NAMALWA (cell line): ENCODE measurements around the gene CDH13.

Experiments
- DNase-seq: peaks from one replicate; pipeline ENCODE4 v3.0.0-alpha.2; 2015; ENCODE audit warnings: low spot score

The CDH13 gene

GRCh38 chr16:83725313-83725712 lies 1098.5 kb downstream of the CDH13 start:
- DNase-seq, result no peak

DNA sequence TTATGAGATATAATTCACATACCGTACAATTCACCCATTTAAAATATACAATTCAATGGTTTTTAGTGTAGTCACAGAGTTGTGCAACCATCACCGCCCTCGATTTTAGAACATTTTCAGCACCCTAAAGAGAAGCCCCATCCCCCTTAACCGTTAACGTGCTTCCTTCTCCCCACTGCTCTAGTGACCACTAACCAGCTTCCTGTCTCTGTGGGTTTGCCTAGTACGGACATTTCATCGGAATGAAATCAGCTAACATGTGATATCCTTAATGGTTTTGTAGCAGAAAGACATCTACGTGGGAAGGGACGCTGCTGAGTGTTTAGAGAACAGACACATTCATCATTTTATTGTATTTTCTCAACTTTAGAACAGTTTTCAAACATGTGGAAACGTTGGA lies 1100.2 kb downstream of the CDH13 start:
- no peak for DNase-seq

DNA sequence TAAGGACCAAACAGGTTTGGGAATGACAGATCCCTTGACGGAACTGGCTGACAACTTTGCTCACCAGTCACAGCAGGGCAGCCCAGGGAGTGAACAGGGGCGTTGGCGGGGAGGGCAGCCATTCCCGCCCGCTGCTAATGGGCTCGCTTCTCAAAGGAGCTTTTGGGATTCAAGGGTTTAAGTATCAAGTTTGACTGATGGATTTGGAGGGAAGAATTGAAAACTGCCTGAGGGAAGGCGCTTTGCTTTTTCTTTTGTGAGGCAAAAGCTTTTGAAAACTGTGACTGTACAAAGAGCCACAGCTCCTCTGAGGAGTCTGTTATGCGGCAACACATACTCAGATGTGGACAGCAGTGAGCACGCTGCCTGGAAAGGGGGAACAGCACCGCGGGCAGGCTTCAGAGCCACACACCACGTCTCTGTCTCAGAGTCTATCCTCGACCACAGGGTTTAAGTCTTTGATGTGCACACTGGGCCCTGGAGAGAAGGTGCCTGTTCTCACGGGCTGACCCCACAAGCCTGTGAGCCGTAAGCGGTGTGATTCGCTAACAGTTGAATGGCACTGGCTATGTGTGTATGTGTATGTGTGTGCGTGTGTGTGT lies 1101.1 kb downstream of the CDH13 start:
- no peak for DNase-seq

DNA sequence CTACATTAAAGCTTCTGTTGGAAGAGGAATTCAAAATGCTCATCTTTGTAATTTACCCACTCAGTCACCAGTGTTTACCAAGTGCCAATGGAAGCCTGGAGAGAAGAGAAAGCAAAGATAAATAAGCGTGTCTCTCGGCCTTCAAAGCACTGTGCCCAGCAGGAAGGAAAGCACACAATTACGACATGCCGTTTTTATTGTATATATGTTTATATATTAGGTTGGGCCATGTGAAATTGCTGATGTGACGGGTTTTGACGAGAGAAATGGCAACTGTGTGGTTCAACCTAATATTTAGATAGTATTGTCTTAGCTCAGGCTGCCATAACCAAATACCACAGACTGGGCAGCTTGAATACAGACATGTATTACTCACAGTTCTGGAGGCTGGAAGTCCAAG lies 1101.7 kb downstream of the CDH13 start:
- no peak for DNase-seq

DNA sequence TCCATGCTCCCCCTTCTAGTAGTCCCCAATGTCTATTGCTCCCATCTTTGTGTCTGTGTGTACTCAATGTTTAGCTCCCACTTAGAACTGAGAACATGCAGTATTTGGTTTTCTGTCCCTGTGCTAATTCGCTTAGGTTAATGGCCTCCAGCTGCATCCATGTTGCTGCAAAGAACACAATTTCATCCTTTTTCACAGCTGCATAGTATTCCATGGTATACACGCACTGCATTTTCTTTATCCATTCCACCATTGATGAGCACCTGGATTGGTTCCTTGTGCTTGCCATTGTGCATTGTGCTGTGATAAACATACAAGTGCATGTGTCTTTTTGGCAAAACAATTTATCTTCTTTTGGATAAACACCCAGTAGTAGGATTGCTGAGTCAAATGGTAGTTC lies 1104.0 kb downstream of the CDH13 start:
- no peak for DNase-seq

- DNase-seq, result no peak
Measured at GRCh38 chr16:83732536-83732935, 1105.8 kb downstream of the CDH13 start.

DNA sequence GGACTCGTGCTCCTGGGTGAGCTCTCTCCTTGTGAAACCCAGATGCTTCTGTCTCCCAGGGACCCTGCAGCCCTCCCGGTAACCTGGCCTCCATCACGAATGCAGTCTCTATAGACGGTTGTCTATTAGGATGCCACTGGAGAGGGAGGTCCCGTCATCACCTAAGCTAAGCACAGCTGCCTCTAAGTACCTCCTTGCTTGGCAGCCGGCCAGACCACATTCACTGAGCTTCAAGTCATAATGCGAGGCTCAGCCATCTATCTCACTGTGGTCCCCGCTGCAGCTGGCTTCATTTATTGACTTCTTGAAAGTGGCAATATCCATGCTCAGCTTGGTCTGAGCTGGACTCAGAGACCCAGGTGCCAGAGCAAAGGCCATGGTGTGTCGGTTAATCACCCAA lies 1106.5 kb downstream of the CDH13 start:
- DNase-seq, result no peak

GRCh38 chr16:83734136-83734535 lies 1107.4 kb downstream of the CDH13 start:
- DNase-seq, result no peak

GRCh38 chr16:83737729-83738354 lies 1111.1 kb downstream of the CDH13 start:
- DNase-seq, result no peak

- no peak for DNase-seq
Measured at GRCh38 chr16:83738923-83739503, 1112.2 kb downstream of the CDH13 start.

DNA sequence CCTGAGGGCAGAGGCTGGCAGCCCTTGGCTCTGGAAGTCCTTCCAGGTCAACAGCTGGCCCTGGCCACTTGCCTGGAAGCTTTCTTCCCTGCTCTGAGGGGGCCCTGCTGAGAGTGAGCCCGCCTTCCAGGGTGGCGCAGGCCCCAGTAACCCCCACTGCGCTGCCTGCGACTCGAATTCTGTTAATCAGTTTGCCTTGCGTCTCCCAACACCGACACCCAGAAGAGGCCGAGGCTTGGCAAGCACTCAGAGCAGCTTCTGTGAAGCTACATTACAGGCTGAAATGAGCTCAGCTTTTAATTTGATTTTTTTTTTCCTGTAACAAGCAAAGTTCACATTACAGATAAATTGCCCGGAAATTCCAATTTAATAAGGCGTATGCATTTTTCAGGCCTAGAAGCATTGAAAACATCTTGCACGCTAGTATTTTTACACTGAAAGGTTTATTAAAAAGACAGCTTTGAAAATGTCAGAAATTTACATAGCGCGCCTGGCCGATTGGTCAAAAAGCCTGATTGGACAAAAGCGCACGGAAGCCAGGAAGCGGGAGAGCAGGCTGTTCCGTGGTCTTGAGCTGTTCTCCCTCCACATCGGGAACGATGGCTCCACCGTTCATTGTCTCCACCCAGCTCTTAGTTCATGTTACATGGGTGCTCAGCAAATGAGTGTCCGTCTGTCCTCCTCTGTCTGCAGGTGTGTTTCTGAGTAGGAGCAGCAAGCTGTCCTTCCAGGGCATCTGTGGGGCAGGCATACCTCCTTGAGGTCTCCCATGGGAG lies 1115.5 kb downstream of the CDH13 start:
- no peak for DNase-seq

GRCh38 chr16:83743241-83743640 lies 1116.5 kb downstream of the CDH13 start:
- no peak for DNase-seq

DNA sequence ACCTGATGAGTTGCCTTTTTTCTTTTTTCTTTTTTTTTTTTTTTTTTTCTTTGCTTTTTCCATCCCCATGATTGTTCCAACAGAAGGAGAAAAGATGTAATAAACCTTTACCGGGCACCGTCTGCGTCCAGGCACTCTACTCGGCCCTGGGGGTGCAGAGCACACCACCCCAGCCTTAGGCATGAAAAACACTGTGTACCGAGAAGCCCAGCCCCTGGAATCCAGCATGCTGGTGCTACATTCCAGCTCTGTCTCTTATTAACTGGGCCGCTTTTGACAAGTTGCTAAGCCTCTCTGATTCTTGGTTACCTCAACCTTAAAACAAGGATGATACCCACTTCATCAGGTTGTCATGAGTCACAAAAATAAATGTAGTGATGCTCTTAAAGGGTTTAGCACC lies 1117.0 kb downstream of the CDH13 start:
- DNase-seq, result no peak

GRCh38 chr16:83744441-83744981 lies 1117.7 kb downstream of the CDH13 start:
- no peak for DNase-seq

GRCh38 chr16:83746611-83747010 lies 1119.8 kb downstream of the CDH13 start:
- no peak for DNase-seq

- DNase-seq, result no peak
Measured at GRCh38 chr16:83747936-83748335, 1121.2 kb downstream of the CDH13 start.

GRCh38 chr16:83755391-83755790 lies 1128.6 kb downstream of the CDH13 start:
- DNase-seq, result no peak

DNA sequence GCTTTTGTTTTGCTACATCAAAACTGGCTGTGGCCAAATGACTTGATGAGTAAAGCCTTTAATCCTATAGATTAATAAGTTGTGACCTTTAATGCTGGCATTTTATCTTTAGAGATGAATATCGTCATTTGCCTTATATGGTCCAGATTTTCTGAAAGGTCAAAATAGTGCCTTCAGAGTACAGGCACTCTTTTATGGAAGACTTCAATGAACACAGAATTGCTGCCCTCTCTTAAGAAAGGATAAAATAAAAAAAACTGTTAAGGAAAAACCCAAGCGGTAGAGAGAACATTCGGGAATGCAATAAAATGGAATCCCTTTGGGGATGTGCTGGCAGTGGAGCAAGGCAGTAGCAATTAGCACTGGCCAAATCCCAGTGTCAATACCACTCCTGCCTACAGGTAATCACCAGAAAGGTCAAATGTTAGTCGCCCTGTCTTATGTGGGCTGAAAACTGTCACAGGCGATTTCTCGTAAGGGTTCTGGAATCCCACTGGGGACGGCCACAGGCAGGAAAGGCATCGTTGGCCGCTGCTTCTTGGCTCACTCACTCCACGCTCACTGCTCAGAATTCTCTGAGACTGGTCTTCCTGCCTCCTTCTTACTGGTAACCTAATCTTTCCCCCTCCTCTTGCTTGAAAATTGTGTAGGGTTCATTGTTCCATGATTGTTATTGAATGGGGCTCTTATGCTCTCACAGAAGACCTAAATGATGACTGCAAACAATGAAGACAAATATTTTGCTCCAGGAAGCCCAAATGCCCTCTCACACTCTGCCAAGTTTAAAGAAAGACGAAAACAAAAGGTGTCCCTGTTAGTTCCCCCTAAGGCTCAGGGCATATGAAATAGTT lies 1135.6 kb downstream of the CDH13 start:
- DNase-seq, result no peak

DNA sequence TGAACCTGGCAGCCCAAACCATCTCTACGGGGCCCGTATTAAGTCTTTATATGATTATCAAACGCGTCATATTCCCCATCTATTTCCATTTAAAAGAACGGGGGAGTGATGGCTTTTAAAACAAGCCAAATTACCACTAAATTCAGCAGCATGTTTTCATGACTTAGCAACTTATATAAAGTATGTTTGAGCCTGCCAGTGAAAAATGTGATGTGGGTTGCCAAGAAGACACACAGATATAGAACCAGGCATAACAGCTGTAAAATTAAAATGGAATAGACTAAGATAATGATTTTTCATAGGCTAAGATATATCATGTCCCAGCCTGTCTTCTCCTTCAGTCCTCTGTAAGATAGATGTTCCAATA lies 1136.2 kb downstream of the CDH13 start:
- DNase-seq, result no peak

- no peak for DNase-seq
Measured at GRCh38 chr16:83768986-83769385, 1142.2 kb downstream of the CDH13 start.

DNA sequence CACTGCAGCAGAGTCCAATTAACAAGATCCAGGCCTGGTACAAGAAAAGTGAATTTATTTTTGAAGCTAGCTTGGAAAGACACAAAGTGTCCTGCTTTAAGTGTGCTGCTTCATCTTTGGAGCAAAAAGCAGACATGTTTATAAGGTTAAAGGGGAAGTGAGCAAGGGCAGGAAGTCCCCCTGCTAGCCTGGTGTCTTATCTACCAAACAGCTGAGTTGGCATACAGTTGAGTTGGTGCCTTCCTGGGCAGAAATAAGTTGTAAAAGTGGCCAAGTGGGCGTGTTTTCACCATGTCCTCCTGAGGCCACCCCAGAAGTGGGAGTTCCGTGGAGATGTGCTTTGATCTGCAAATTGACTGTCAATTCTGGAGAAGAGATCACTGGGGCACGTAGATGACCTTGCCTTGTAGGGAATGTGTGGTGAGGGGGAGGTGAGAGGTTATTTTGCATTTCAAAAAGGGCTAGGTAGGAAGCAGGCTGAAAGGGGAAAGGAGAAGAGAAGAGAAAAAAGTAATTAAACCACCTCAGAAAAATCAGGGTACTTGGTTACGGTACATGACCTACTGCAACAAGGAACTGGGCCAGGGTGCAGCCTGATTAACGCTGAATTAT lies 1142.7 kb downstream of the CDH13 start:
- DNase-seq, result no peak
